Right atrium auricular region (tissue), 2 donors: ENCODE data around the gene ZNF280C. TPM values are rescaled to one million over a fixed set of nuclear protein-coding genes. Genes with fewer than 3 reads are reported as not detected.
"Not testable (repeated sequence)": the region's sequence is repeated elsewhere in the genome, so short reads cannot be mapped to it uniquely, and the experiment has no call there.

ENCODE experiments used
- DNase-seq: peaks from one replicate; pipeline ENCODE4 v3.0.0-alpha.2; 2019; ENCODE audit warnings: low spot score
- H3K27ac ChIP-seq, 2 donors: fragments of 200-600 bp; sonication (generic); 1 replicate in 1 of 2; 2 replicates in 1 of 2; pipeline ENCODE4 v1.5.1; 2016 to 2019
- H3K27me3 ChIP-seq, 2 donors: fragments of 200-600 bp; sonication (generic); one replicate each; pipeline versions ENCODE4 v1.5.1 to v1.6.0; 2017 to 2019
- H3K36me3 ChIP-seq: fragments of 200-600 bp; sonication (generic); one replicate; pipeline ENCODE4 v1.5.1; 2016
- H3K4me1 ChIP-seq, 2 donors: fragments of 200-600 bp; sonication (generic); one replicate each; pipeline versions ENCODE4 v1.5.1 to v1.6.0; 2017 to 2019
- H3K4me3 ChIP-seq, 2 donors: fragments of 200-600 bp; sonication (generic); 1 replicate in 1 of 2; 2 replicates in 1 of 2; pipeline ENCODE4 v1.5.1; 2017 to 2019; ENCODE audit warnings: mild to moderate bottlenecking in 1 of 2, moderate library complexity in 1 of 2
- H3K9me3 ChIP-seq, 2 donors: fragments of 200-600 bp; sonication (generic); one replicate each; pipeline ENCODE4 v1.5.1; 2019
- total RNA-seq, 2 donors: library from RNA; depleted of rRNA; stranded (reverse); fragments of >200 nt; gene quantifications; one replicate each; pipeline ENCODE4 v1.1.0, GENCODE V29; 2016
- TF ChIP-seq, protein P1 (sequence below), 2 donors: fragments of 200-600 bp; sonication (generic); IDR thresholded peaks; one replicate each; pipeline ENCODE4 v1.5.1; 2019; ENCODE audit warnings: antibody characterized with exemption in 2 of 2

ZNF280C gene
- total RNA-seq, 2 donors from 2014 or later: 2.3 to 2.5 TPM

DNA sequence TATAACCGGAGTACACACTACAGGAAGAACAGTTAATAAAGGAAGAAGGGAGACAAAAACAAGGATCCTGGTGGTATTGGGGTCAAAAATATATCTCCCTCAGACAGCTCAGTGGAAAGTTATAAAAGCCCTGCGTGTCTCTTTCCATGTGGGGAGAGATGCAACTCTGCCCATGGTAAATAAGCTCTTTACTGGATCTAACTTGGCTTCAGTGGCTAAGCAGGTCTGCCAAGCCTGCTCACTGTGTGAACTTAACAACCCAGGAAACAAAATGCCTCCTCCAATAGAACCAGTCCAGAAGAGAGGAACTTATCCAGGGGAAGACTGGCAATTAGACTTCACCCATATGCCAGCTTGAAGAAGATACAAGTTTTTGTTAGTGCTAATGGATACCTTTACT lies 17.0 kb upstream of the ZNF280C start:
- Histone ChIP-seq H3K9me3 (no peaks in the 10 kb centered on the region), H3K36me3 (no peaks in the 10 kb centered on the region), H3K27me3 (no peaks in the 10 kb centered on the region), H3K4me1 (no peaks in the 10 kb centered on the region), H3K27ac (no peak overlapping the region), H3K4me3 (no peak overlapping the region)
- no peak for DNase-seq
- TF ChIP-seq, protein P1, sequence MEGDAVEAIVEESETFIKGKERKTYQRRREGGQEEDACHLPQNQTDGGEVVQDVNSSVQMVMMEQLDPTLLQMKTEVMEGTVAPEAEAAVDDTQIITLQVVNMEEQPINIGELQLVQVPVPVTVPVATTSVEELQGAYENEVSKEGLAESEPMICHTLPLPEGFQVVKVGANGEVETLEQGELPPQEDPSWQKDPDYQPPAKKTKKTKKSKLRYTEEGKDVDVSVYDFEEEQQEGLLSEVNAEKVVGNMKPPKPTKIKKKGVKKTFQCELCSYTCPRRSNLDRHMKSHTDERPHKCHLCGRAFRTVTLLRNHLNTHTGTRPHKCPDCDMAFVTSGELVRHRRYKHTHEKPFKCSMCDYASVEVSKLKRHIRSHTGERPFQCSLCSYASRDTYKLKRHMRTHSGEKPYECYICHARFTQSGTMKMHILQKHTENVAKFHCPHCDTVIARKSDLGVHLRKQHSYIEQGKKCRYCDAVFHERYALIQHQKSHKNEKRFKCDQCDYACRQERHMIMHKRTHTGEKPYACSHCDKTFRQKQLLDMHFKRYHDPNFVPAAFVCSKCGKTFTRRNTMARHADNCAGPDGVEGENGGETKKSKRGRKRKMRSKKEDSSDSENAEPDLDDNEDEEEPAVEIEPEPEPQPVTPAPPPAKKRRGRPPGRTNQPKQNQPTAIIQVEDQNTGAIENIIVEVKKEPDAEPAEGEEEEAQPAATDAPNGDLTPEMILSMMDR (IDR thresholded peaks at IDR 0.05): no peak

DNA sequence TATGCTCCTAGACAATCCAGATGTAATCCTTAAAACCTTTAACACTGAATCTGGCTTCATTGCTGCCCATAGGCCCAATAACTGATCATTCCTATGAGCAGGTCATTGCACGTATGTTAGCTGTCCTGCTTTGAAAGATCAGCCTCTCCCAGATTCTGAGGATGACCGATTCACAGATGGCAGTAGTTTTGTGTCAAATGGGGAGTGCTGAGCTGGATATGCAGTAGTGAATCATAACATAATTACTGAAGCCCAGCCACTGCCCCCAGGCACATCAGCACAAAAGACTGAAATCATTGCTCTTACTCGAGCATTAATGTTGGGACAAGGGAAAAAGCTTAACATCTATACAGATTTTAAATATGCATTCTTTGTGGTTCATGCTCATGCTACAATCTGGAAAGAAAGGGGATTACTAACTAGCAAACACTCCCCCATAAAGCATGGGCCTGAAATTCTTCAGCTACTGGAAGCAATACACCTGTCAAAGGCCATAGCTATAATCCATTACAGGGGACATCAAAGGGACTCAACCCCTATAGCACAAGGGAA lies 16.4 kb upstream of the ZNF280C start:
- no peaks in the 10 kb centered on the region for H3K36me3 ChIP-seq
- no peak overlapping the region for H3K27ac ChIP-seq
- H3K4me1 ChIP-seq: no peaks in the 10 kb centered on the region
- TF ChIP-seq, protein P1 (IDR thresholded peaks at IDR 0.05): no peak
- DNase-seq: no peak
- H3K9me3 ChIP-seq: no peaks in the 10 kb centered on the region
- H3K4me3 ChIP-seq: no peak overlapping the region
- H3K27me3 ChIP-seq: no peaks in the 10 kb centered on the region

DNA sequence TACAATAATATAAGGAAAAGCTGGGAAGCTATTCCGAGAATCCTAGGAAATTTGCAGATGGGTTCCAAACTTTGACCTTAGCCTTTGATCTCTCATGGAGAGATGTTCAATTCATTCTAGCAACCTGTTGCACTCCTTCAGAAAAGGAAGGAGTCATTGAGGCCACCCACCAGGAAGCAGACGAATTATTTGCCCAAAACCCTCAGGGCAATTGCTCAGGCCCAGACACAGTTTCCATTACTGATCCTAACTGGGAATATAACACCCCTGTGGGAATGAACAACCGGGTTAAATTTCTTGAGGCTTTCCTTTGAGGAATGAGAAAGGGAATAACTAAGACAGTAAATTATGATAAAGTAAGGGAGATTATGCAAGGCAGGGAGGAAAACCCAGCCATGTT lies 13.5 kb upstream of the ZNF280C start:
- Histone ChIP-seq H3K27me3 (no peaks in the 10 kb centered on the region), H3K36me3 (no peaks in the 10 kb centered on the region), H3K27ac (no peak overlapping the region), H3K9me3 (no peaks in the 10 kb centered on the region), H3K4me3 (no peak overlapping the region), H3K4me1 (no peaks in the 10 kb centered on the region)
- TF ChIP-seq, protein P1 (IDR thresholded peaks at IDR 0.05): no peak
- DNase-seq: no peak

DNA sequence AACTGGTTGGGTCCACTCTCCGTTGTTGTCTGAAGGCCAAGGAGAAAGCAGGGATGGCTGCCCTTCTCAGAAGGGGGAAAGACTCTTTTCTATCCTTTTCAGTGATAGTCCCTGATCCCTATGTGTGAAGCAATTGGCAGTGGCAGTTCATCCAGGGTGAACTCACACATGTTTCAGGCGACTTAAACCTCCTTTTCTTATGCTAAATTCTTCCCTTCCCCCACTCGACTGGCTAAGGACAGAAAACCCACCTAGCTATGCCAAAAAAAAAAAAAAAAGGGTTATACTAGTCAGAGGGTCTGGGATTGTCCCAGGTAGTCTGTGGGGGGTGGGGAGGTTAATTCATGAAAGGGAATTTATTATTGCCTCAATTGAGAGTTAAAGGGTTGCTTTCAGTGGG lies 12.2 kb upstream of the ZNF280C start:
- TF ChIP-seq, protein P1 (IDR thresholded peaks at IDR 0.05): no peak
- Histone ChIP-seq H3K4me1 (no peaks in the 10 kb centered on the region), H3K4me3 (no peak overlapping the region), H3K9me3 (no peaks in the 10 kb centered on the region), H3K36me3 (no peaks in the 10 kb centered on the region), H3K27me3 (no peaks in the 10 kb centered on the region), H3K27ac (no peak overlapping the region)
- DNase-seq: no peak

DNA sequence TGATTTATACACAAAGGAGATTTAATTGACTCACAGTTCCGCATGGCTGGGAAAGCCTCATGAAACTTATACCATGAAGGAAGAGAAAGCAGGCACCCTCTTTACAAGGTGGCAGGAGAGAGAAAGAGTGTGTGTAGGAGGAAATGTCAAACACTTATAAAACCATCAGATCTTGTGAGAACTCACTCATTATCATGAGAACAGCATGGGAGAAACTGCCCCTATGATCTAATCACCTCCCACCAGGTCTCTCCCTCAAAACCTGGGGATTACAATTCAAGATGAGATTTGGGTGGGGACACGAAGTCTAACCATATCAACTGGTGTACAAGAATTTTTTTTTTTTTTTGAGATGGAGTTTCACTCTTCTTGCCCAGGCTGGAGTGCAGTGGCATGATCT lies 3.6 kb upstream of the ZNF280C start:
- not testable (repeated sequence) for H3K9me3 ChIP-seq, H3K27ac ChIP-seq, H3K27me3 ChIP-seq, H3K4me1 ChIP-seq, H3K36me3 ChIP-seq, DNase-seq, H3K4me3 ChIP-seq

DNA sequence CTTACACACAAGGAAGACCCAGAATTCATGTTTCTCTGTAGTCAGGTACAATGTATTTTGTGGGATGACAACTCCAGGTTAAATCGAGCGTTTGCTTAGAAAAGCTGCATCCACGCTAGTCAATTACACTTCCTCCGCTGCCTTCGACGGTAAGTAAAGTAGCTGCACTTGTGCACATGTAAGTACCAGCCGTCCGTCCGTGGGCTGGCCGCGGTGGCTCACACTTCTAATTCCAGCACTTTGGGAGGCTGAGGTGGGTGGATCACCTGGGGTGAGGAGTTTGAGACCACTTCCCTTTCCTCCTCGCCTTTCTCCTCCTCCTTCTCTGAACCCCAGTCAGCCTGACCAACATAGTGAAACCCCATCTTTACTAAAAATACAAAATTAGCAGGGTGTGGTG lies 692 bp upstream of the ZNF280C start:
- H3K4me1 ChIP-seq, DNase-seq, H3K9me3 ChIP-seq, H3K36me3 ChIP-seq, H3K27me3 ChIP-seq, H3K27ac ChIP-seq, H3K4me3 ChIP-seq: not testable (repeated sequence)

DNA sequence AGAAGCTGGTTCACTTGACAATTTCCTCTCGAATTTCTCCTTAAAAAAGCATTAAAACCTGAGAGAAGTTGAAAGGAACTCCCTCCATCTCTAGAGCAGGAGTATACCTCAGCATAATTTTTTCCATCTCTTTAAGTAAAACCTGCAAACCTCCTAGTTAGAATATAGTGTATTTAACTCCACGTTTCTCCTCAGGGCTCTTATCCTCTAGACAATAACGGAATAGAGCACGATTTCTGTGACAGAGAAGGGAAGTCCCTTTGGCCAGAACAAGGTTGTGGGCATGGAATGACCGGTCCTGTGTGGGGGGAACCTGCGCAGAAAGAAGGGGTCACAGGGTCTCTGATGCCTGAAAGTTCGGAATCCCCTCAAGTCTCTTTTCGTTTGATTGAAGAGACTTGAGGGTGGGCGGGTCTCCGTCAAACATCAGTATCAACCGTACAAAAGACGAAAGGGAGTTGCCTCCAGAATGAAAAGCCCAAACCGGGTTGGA lies 697 bp downstream of the ZNF280C start:
- no peak for DNase-seq
- no peaks in the 10 kb centered on the region for H3K27me3 ChIP-seq
- TF ChIP-seq, protein P1 (IDR thresholded peaks at IDR 0.05): no peak
- peak overlapping the region; percentile 72 to 78 for H3K27ac ChIP-seq
- H3K9me3 ChIP-seq: no peaks in the 10 kb centered on the region
- peak overlapping the region; percentile 60 to 64 for H3K4me3 ChIP-seq
- no peaks in the 10 kb centered on the region for H3K4me1 ChIP-seq
- no peaks in the 10 kb centered on the region for H3K36me3 ChIP-seq
